Brain microvascular endothelial cell (primary cell): ENCODE measurements around the gene ADAM12.
"Not testable (repeated sequence)": the region's sequence is repeated elsewhere in the genome, so short reads cannot be mapped to it uniquely, and the experiment has no call there.

Experiments used
- DNase-seq: peaks from one replicate; pipeline ENCODE4 v3.0.0-alpha.2; 2020
- H3K27ac ChIP-seq: fragments of 250-450 bp; sonication (Bioruptor Pico); 2 replicates; pipeline ENCODE4 v1.5.1; 2020; ENCODE audit warnings: mild to moderate bottlenecking, moderate library complexity
- H3K27me3 ChIP-seq: fragments of 250-450 bp; sonication (Bioruptor Pico); replicated peaks from 2 replicates; pipeline ENCODE4 v1.5.1; 2020; ENCODE audit warnings: mild to moderate bottlenecking
- H3K36me3 ChIP-seq: fragments of 250-450 bp; sonication (Bioruptor Pico); replicated peaks from 2 replicates; pipeline ENCODE4 v1.5.1; 2020; ENCODE audit warnings: mild to moderate bottlenecking
- H3K4me3 ChIP-seq: 2 replicates; pipeline ENCODE4 v1.5.1; 2011; ENCODE audit warnings: low read depth, mild to moderate bottlenecking, control low read depth, low read length, moderate library complexity
- in situ Hi-C: cut with HindIII; loops from 2 replicates; pipeline ENCODE4 v1.10.0; 2017; ENCODE audit warnings: low sequenced_read_pairs, low pct_ligation_motif_present
- TF ChIP-seq, protein P1 (sequence below): IDR thresholded peaks from 2 replicates; pipeline ENCODE4 v1.5.1; 2011; ENCODE audit warnings: low read depth, mild to moderate bottlenecking, moderate library complexity, low read length, control low read depth, inconsistent platforms; ENCODE audit errors: missing control alignments

Gene ADAM12

DNA sequence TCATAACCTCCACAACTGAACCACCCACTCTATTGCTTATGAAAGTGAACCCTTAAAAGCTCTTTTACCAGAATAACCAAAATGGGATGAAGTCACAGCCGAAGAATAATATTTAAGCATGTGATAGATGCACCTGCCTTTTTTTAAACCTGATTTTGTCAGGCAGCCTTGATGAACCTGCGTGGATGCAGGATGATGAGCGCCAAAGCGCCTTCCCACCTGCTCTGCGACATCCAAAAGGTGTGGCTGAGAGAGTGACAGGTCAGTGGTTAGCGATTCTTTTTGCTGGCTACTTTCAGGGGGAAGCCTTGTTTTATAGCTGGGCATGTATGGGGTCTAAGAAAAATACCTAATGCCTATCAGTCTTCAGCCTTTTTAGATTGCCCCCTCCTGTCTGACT lies 334.1 kb downstream of the ADAM12 start:
- DNase-seq, result no peak
- TF ChIP-seq, protein P1, sequence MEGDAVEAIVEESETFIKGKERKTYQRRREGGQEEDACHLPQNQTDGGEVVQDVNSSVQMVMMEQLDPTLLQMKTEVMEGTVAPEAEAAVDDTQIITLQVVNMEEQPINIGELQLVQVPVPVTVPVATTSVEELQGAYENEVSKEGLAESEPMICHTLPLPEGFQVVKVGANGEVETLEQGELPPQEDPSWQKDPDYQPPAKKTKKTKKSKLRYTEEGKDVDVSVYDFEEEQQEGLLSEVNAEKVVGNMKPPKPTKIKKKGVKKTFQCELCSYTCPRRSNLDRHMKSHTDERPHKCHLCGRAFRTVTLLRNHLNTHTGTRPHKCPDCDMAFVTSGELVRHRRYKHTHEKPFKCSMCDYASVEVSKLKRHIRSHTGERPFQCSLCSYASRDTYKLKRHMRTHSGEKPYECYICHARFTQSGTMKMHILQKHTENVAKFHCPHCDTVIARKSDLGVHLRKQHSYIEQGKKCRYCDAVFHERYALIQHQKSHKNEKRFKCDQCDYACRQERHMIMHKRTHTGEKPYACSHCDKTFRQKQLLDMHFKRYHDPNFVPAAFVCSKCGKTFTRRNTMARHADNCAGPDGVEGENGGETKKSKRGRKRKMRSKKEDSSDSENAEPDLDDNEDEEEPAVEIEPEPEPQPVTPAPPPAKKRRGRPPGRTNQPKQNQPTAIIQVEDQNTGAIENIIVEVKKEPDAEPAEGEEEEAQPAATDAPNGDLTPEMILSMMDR, result no peak
- Histone ChIP-seq H3K27me3 (no peaks in the 10 kb centered on the region), H3K4me3 (no peak overlapping the region), H3K27ac (no peak overlapping the region), H3K36me3 (no peaks in the 10 kb centered on the region)
- in situ Hi-C loops, result no loop called here

DNA sequence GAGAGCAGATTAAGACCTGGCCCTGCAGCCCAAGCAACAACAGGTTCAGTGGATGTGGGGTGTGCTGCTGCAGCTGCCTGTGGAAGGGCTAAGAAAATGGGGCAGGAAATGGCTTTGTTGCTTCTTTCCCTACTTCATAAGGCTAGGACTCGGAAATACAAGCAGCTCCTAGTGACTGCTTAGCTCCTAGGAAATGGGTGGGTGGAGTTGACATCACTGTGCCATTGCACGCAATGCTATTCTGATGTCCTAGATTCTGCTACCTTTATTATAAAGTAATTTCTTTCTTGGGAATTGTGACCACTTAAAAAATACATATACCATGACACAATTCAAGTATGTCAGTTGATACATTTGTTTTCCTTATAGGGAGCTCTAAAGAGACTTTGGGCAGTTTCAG lies 336.1 kb downstream of the ADAM12 start:
- H3K4me3 ChIP-seq, result no peak overlapping the region
- DNase-seq, result no peak
- in situ Hi-C loops, result no loop called here
- TF ChIP-seq, protein P1, result no peak
- H3K36me3 ChIP-seq, result no peaks in the 10 kb centered on the region
- no peak overlapping the region for H3K27ac ChIP-seq
- H3K27me3 ChIP-seq, result no peaks in the 10 kb centered on the region

DNA sequence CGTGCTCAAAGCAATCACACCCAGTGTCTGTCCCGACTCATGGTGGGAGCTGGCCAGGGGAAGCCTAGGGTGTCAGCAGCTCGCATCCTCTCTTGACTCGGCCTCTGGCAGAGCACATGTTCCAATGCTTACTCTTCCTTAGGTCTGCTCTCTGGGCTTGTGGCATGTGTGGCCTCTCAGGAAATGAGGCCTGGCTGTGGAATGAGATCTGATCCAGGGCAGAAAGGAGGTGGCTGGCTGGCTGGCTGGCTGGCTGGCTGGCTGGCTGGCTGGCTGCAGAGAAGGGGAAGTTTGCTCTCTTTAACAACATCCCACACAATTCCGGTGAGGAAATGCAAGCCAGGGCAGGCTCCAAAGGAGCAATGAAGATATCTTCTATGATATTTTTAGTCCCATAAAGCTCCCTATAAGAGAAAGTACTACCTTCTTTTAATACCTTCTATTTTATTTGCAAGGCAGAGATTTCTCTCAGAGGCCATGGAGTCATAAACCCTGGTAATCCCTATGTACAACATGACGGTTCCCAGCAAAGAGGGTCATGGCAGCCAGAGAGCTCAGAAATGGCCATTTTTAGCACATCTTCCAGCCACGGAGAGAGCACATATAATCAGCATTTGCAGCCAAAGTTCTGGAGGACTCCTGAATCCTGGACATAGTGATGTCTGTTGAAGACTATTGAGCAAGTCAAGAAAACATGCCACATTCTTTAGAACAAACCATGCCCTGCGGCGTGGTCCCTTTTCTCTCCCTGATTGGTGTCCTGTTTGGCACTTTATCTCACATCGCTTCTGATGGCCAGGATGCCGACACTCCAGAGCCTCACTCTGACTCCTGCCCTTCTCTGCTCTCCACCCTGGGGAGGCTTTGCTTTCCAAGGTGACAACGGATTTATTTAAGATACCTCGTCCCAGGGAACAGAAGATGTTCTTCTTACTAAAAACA lies 338.2 kb downstream of the ADAM12 start:
- Histone ChIP-seq H3K4me3 (no peak overlapping the region), H3K27me3 (no peaks in the 10 kb centered on the region), H3K27ac (peak overlapping the region; percentile 32), H3K36me3 (no peaks in the 10 kb centered on the region)
- TF ChIP-seq, protein P1, result no peak
- DNase-seq, result peak; percentile 68
- in situ Hi-C loops, result no loop called here

DNA sequence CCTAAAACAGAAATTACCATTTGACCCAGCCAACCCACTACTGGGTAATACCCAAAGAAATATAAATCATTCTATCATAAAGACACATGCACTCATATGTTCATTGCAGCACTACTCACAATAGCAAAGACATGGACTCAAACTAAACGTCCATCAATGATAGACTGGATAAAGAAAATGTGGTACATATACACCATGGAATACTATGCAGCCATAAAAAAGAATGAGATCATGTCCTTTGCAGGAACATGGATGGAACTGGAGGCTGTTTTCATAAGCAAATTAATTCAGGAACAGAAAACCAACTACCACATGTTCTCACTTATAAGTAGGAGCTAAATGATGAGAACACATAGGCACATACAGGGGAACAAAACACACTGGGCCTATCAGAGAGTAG lies 340.5 kb downstream of the ADAM12 start:
- H3K36me3 ChIP-seq, H3K4me3 ChIP-seq, H3K27ac ChIP-seq, in situ Hi-C loops, DNase-seq, H3K27me3 ChIP-seq: not testable (repeated sequence)

DNA sequence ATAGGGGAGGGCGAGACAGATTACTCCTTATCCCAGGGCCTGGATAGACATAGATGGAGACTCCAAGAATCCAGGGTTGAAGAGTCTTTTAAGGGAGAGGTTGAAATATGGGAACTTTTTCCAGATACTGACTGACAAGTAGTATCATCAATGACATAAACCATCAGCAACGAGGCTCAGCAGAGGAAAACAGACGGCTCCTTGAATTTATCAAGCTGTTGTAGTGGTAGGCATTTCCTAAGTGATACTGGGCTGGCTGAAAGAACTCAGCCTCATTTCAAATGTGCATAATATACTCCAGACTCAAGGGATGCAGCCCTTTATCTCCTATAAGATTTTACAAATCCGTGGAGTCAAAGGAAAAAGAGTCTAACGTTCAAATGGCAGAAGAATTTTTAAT lies 341.4 kb downstream of the ADAM12 start:
- in situ Hi-C loops, result no loop called here

GRCh38 chr10:126045861-126046260 lies 342.4 kb downstream of the ADAM12 start:
- no peak overlapping the region for H3K4me3 ChIP-seq
- H3K27ac ChIP-seq, result no peak overlapping the region
- no peaks in the 10 kb centered on the region for H3K27me3 ChIP-seq
- H3K36me3 ChIP-seq, result no peaks in the 10 kb centered on the region
- TF ChIP-seq, protein P1, result no peak
- DNase-seq, result no peak
- in situ Hi-C loops, result no loop called here

More for the DNA sequence above, 341.4 kb downstream of the ADAM12 start:
- Histone ChIP-seq H3K27ac (no peak overlapping the region), H3K4me3 (no peak overlapping the region), H3K27me3 (no peaks in the 10 kb centered on the region), H3K36me3 (no peaks in the 10 kb centered on the region)
- TF ChIP-seq, protein P1, result no peak
- no peak for DNase-seq
